ENCODE results near the gene WDR75. TPM values are rescaled to one million over a fixed set of nuclear protein-coding genes. Genes with fewer than 3 reads are reported as not detected.
A peak's percentile ranks its signal among the peaks of the same experiment; 100 is the strongest.

Gene WDR75
- total and polyA plus RNA-seq, 2 donors from 2014 or later = 15.6 to 28.3 TPM

DNA sequence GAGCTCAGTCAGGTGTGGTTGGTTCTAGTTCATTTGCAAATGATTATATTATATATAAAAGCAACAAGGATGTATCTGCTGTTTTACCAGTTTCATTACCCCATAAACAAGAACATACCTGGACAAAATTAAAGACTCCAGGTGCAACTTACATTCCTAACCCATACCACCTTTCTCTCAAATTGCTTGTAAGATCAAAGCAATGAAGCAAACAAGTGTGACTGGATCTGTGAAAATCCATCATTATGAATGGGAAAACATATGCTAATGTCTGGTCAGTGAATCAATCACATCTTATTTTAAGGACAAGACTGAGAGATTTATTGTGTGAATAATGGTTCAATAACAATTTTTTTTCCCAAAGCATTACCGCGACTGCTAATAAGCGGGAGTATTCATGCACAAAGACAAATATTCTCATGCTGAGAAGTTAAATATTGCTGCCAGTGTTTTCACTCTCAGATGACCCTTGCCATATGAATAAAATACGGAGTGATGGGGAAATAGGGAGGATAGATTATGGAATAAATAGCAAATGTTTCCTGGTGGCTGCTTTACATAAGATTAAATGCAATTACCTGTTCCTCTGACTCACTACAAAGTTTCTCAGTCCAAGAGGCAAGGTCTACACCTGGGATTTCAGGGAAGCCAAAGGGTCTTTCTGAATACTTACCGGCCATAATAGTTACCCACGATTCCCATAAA lies 59.3 kb downstream of the WDR75 start:
- Histone ChIP-seq H3K9me3 (ENCODE audit: control insufficient read depth in 2 of 3, insufficient read depth in 1 of 3, low read length in 3 of 3) (no peaks in the 10 kb centered on the region), H3K27me3 (ENCODE audit: control insufficient read depth, insufficient read depth, low read length) (no peaks in the 10 kb centered on the region), H3K4me3 (ENCODE audit: low read length in 3 of 3) (no peak overlapping the region), H3K36me3 (ENCODE audit: control insufficient read depth in 2 of 3, insufficient read depth in 3 of 3, low read length in 3 of 3) (no peaks in the 10 kb centered on the region), H3K27ac (ENCODE audit: low read depth in 2 of 2, low read length in 2 of 2) (no peak overlapping the region), H3K4me1 (ENCODE audit: control insufficient read depth in 2 of 3, insufficient read depth in 2 of 3, low read depth in 1 of 3, low read length in 3 of 3) (no peaks in the 10 kb centered on the region), H3K9ac (ENCODE audit: low read length in 3 of 3) (no peak overlapping the region)
- FAIRE-seq (no peak), DNase-seq (no peak)
- intact Hi-C loops (cut with DNase I) = no loop called here
- TF ChIP-seq, protein P1, sequence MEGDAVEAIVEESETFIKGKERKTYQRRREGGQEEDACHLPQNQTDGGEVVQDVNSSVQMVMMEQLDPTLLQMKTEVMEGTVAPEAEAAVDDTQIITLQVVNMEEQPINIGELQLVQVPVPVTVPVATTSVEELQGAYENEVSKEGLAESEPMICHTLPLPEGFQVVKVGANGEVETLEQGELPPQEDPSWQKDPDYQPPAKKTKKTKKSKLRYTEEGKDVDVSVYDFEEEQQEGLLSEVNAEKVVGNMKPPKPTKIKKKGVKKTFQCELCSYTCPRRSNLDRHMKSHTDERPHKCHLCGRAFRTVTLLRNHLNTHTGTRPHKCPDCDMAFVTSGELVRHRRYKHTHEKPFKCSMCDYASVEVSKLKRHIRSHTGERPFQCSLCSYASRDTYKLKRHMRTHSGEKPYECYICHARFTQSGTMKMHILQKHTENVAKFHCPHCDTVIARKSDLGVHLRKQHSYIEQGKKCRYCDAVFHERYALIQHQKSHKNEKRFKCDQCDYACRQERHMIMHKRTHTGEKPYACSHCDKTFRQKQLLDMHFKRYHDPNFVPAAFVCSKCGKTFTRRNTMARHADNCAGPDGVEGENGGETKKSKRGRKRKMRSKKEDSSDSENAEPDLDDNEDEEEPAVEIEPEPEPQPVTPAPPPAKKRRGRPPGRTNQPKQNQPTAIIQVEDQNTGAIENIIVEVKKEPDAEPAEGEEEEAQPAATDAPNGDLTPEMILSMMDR (IDR thresholded peaks at IDR 0.05; ENCODE audit: borderline replicate concordance, extremely low read depth, insufficient read depth) = no peak

- FAIRE-seq (peak; percentile 25), DNase-seq (no peak)
- Histone ChIP-seq H3K27me3 (ENCODE audit: control insufficient read depth, insufficient read depth, low read length) (no peaks in the 10 kb centered on the region), H3K9me3 (ENCODE audit: control insufficient read depth in 2 of 3, insufficient read depth in 1 of 3, low read length in 3 of 3) (no peaks in the 10 kb centered on the region), H3K27ac (ENCODE audit: low read depth in 2 of 2, low read length in 2 of 2) (no peak overlapping the region), H3K36me3 (ENCODE audit: control insufficient read depth in 2 of 3, insufficient read depth in 3 of 3, low read length in 3 of 3) (no peaks in the 10 kb centered on the region), H3K9ac (ENCODE audit: low read length in 3 of 3) (no peak overlapping the region), H3K4me3 (ENCODE audit: low read length in 3 of 3) (no peak overlapping the region), H3K4me1 (ENCODE audit: control insufficient read depth in 2 of 3, insufficient read depth in 2 of 3, low read depth in 1 of 3, low read length in 3 of 3) (no peaks in the 10 kb centered on the region)
- intact Hi-C loops (cut with DNase I) = no loop called here
- TF ChIP-seq, protein P1 (IDR thresholded peaks at IDR 0.05; ENCODE audit: borderline replicate concordance, extremely low read depth, insufficient read depth) = no peak
Measured at GRCh38 chr2:189501487-189501886, 60.2 kb downstream of the WDR75 start.

DNA sequence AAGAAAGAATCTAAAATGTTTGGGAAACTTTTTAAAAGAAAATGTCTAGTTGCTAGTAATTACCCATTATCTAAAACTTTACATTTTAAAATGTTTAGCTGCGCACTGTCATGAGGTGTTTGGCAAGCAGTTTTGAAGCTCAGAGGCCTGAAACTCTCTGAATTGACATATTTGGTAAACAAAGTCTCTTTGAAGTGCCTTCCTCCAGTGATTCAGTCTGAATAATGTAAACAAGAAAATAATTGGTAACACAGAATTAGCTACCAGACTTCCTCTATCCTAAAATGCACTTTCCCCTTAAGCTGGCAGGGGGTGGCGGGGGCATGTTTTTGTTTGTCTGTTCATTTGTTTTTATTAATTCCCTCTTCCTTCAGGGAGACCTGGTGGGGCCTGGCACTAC lies 61.4 kb downstream of the WDR75 start:
- intact Hi-C loops (cut with DNase I) = no loop called here
- TF ChIP-seq, protein P1 (IDR thresholded peaks at IDR 0.05; ENCODE audit: borderline replicate concordance, extremely low read depth, insufficient read depth) = no peak
- Histone ChIP-seq H3K9ac (ENCODE audit: low read length in 3 of 3) (no peak overlapping the region), H3K4me3 (ENCODE audit: low read length in 3 of 3) (no peak overlapping the region), H3K9me3 (ENCODE audit: control insufficient read depth in 2 of 3, insufficient read depth in 1 of 3, low read length in 3 of 3) (no peaks in the 10 kb centered on the region), H3K27ac (ENCODE audit: low read depth in 2 of 2, low read length in 2 of 2) (no peak overlapping the region), H3K27me3 (ENCODE audit: control insufficient read depth, insufficient read depth, low read length) (no peaks in the 10 kb centered on the region), H3K36me3 (ENCODE audit: control insufficient read depth in 2 of 3, insufficient read depth in 3 of 3, low read length in 3 of 3) (no peaks in the 10 kb centered on the region), H3K4me1 (ENCODE audit: control insufficient read depth in 2 of 3, insufficient read depth in 2 of 3, low read depth in 1 of 3, low read length in 3 of 3) (no peaks in the 10 kb centered on the region)
- DNase-seq = no peak
- no peak for FAIRE-seq

GRCh38 chr2:189504238-189504637 lies 63.0 kb downstream of the WDR75 start:
- TF ChIP-seq, protein P1 (IDR thresholded peaks at IDR 0.05; ENCODE audit: borderline replicate concordance, extremely low read depth, insufficient read depth) = no peak
- no peaks in the 10 kb centered on the region for H3K9me3 ChIP-seq (ENCODE audit: control insufficient read depth in 2 of 3, insufficient read depth in 1 of 3, low read length in 3 of 3)
- H3K27me3 ChIP-seq (ENCODE audit: control insufficient read depth, insufficient read depth, low read length) = no peaks in the 10 kb centered on the region
- H3K4me3 ChIP-seq (ENCODE audit: low read length in 3 of 3) = no peak overlapping the region
- FAIRE-seq (no peak), DNase-seq (no peak)
- no peaks in the 10 kb centered on the region for H3K36me3 ChIP-seq (ENCODE audit: control insufficient read depth in 2 of 3, insufficient read depth in 3 of 3, low read length in 3 of 3)
- H3K4me1 ChIP-seq (ENCODE audit: control insufficient read depth in 2 of 3, insufficient read depth in 2 of 3, low read depth in 1 of 3, low read length in 3 of 3) = no peaks in the 10 kb centered on the region
- H3K9ac ChIP-seq (ENCODE audit: low read length in 3 of 3) = no peak overlapping the region
- no peak overlapping the region for H3K27ac ChIP-seq (ENCODE audit: low read depth in 2 of 2, low read length in 2 of 2)
- intact Hi-C loops (cut with DNase I) = no loop called here

Data from kidney (tissue), 14 donors.